Endodermal cell (in vitro differentiated cells): ENCODE measurements around the gene PNKD. TPM values are rescaled to one million over a fixed set of nuclear protein-coding genes. Genes with fewer than 3 reads are reported as not detected.

Experiments used
- DNase-seq: peaks from one replicate; pipeline ENCODE4 v3.0.0-alpha.2; 2017
- H3K27ac ChIP-seq: 2 replicates; pipeline ENCODE4 v1.5.1; 2013; ENCODE audit warnings: mild to moderate bottlenecking, low read depth, low read length, moderate library complexity
- H3K27me3 ChIP-seq: 2 replicates; pipeline ENCODE4 v1.6.1; 2013; ENCODE audit warnings: mild to moderate bottlenecking, low read length, moderate library complexity; ENCODE audit not compliant: insufficient read depth, control insufficient read depth, poor library complexity, severe bottlenecking
- H3K36me3 ChIP-seq: 2 replicates; pipeline ENCODE4 v1.7.0; 2013; ENCODE audit warnings: mild to moderate bottlenecking, low read length, moderate library complexity; ENCODE audit not compliant: control insufficient read depth, insufficient read depth
- H3K4me1 ChIP-seq: one replicate; pipeline ENCODE4 v1.7.0; 2013; ENCODE audit warnings: low read length; ENCODE audit not compliant: control insufficient read depth, insufficient read depth
- H3K4me3 ChIP-seq: 2 replicates; pipeline ENCODE4 v1.5.1; 2013; ENCODE audit warnings: mild to moderate bottlenecking, low read length, moderate library complexity
- H3K9ac ChIP-seq: 2 replicates; pipeline ENCODE4 v1.6.1; 2013; ENCODE audit warnings: mild to moderate bottlenecking, low read length, moderate library complexity; ENCODE audit not compliant: poor library complexity, severe bottlenecking; ENCODE audit errors: extremely low read depth
- H3K9me3 ChIP-seq: 2 replicates; pipeline ENCODE4 v1.6.1; 2013; ENCODE audit warnings: mild to moderate bottlenecking, low read length, moderate library complexity; ENCODE audit not compliant: control insufficient read depth
- H3K27ac Mint-ChIP-seq: 2 replicates; pipeline ENCODE4 v1.8.0; 2020; ENCODE audit warnings: mixed read lengths
- H3K27me3 Mint-ChIP-seq: 2 replicates; pipeline ENCODE4 v1.8.0; 2021; ENCODE audit warnings: mild to moderate bottlenecking, mixed read lengths; ENCODE audit not compliant: insufficient read depth
- H3K36me3 Mint-ChIP-seq: 2 replicates; pipeline ENCODE4 v1.8.0; 2020; ENCODE audit warnings: low read depth, mixed read lengths
- H3K4me1 Mint-ChIP-seq: 2 replicates; pipeline ENCODE4 v1.8.0; 2020; ENCODE audit warnings: mixed read lengths
- H3K4me3 Mint-ChIP-seq: 2 replicates; pipeline ENCODE4 v1.8.0; 2020; ENCODE audit warnings: mild to moderate bottlenecking, moderate library complexity, mixed read lengths
- H3K9me3 Mint-ChIP-seq: 2 replicates; pipeline ENCODE4 v1.8.0; 2020; ENCODE audit warnings: mild to moderate bottlenecking, mixed read lengths
- WGBS, 2 experiments: methylation state at CpG; one replicate each; pipeline versions ENCODE4 v1.1.5 to v1.1.7; 2013; ENCODE audit warnings: missing lambda C conversion rate in 2 of 2, mixed read lengths in 1 of 2; ENCODE audit not compliant: insufficient coverage in 1 of 2, insufficient read length in 1 of 2; 5-methylcytosine and 5-hydroxymethylcytosine counted together
- total RNA-seq, 2 donors: library from RNA; stranded (reverse); fragmentation: NEBNext Ultra II Directional in 1 of 2; extraction: Animal tissue kit (Norgen Biotek cat#: 25700) in 1 of 2; gene quantifications; 2 replicates in 1 of 2; 3 replicates in 1 of 2; pipeline ENCODE4 v1.2.1, GENCODE V29; 2021
- TF ChIP-seq, protein P1 (sequence below): fragments of 200-600 bp; sonication (generic); conservative IDR thresholded peaks from 2 replicates; pipeline ENCODE4 v1.5.0; 2021; ENCODE audit warnings: antibody characterized with exemption, mild to moderate bottlenecking

The PNKD gene
- total RNA-seq, 2 donors from 2014 or later: 33.9 to 39.6 TPM

DNA sequence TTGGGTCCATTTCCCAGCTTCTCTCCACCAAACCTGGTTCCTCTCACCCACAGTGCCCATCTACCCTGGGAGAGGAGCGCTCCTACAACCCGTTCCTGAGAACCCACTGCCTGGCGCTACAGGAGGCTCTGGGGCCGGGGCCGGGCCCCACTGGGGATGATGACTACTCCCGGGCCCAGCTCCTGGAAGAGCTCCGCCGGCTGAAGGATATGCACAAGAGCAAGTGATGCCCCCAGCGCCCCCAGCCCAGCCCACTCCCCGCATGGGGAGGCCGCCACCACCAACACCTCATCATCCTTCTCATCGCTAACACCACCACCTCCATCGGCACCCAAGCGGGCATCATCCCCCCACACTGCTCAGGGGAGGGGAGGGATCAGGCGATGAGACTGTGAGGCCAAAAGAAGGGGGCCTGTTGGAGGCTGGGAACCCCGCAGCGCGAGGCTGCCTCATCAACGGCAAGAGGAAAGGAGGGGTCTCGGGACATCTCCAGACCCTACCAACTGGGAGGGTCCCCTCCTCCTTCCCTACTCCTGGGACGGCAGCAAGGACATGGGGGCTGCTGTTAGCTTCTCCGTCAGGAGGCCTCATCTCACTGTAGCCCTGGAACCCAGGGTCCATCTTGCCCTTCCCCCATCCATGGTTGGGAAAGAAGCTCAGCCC is 74.6 kb downstream of the PNKD start:
- H3K4me1 Mint-ChIP-seq: no peaks in the 10 kb centered on the region
- TF ChIP-seq, protein P1, sequence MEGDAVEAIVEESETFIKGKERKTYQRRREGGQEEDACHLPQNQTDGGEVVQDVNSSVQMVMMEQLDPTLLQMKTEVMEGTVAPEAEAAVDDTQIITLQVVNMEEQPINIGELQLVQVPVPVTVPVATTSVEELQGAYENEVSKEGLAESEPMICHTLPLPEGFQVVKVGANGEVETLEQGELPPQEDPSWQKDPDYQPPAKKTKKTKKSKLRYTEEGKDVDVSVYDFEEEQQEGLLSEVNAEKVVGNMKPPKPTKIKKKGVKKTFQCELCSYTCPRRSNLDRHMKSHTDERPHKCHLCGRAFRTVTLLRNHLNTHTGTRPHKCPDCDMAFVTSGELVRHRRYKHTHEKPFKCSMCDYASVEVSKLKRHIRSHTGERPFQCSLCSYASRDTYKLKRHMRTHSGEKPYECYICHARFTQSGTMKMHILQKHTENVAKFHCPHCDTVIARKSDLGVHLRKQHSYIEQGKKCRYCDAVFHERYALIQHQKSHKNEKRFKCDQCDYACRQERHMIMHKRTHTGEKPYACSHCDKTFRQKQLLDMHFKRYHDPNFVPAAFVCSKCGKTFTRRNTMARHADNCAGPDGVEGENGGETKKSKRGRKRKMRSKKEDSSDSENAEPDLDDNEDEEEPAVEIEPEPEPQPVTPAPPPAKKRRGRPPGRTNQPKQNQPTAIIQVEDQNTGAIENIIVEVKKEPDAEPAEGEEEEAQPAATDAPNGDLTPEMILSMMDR: no peak
- H3K27ac ChIP-seq: no peak overlapping the region
- H3K9ac ChIP-seq: no peak overlapping the region
- no peaks in the 10 kb centered on the region for H3K27me3 ChIP-seq
- no peaks in the 10 kb centered on the region for H3K36me3 ChIP-seq
- H3K9me3 ChIP-seq: no peaks in the 10 kb centered on the region
- no peaks in the 10 kb centered on the region for H3K4me1 ChIP-seq
- H3K27me3 Mint-ChIP-seq: peaks cover 2% of the 10 kb centered on the region
- H3K4me3 Mint-ChIP-seq: no peak overlapping the region
- H3K36me3 Mint-ChIP-seq: peaks cover 2% of the 10 kb centered on the region
- no peak overlapping the region for H3K4me3 ChIP-seq
- WGBS, 2 experiments: 89 to 98% methylated on average over 14 to 22 of the region's 22 CpGs
- DNase-seq: no peak
- H3K9me3 Mint-ChIP-seq: peaks cover 10% of the 10 kb centered on the region
- H3K27ac Mint-ChIP-seq: no peak overlapping the region

DNA sequence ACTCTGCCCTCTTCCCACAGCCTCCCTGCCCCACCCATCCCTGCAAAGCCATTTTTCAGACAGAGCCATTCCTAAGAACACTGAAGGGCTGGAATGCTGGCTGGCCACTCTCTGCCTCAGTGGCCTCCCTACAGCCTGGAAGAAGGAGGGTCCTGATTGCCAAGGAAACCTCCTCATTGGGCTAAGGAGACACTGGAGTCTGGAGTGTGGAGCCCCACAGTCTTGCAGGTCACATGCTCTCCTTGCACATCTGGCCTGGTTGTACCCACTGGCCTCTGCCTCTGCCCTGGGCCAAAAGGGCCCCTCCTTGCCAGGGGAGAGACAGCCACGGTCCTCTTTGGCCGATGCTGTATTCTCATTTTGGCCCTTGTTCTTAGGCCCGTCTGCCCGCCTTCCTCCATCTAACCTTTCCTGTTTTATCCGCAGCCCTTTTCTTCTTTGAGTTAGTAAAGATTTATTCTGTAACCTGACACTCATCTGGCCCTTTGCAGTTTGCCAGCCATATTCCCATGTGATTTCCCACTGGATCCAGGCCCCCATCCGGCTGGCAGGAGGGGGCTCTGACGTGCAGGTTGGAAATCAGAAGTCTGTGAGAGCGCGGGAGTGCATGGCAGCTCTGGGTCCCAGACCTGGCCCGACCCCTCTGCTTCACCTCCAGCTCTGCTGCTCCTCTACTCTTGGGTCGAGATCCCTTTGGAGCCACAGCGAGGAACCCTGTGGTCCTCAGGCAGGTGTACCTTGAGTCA is 75.3 kb downstream of the PNKD start:
- WGBS, 2 experiments: 88 to 90% methylated on average over 12 of the region's 12 CpGs
- H3K4me3 Mint-ChIP-seq: no peak overlapping the region
- no peak overlapping the region for H3K27ac ChIP-seq
- peaks cover 2% of the 10 kb centered on the region for H3K36me3 Mint-ChIP-seq
- peaks cover 2% of the 10 kb centered on the region for H3K27me3 Mint-ChIP-seq
- H3K4me1 ChIP-seq: no peaks in the 10 kb centered on the region
- H3K9me3 ChIP-seq: no peaks in the 10 kb centered on the region
- peak; percentile 27 for DNase-seq
- H3K9ac ChIP-seq: no peak overlapping the region
- H3K9me3 Mint-ChIP-seq: peaks cover 11% of the 10 kb centered on the region
- H3K4me1 Mint-ChIP-seq: no peaks in the 10 kb centered on the region
- H3K27me3 ChIP-seq: no peaks in the 10 kb centered on the region
- TF ChIP-seq, protein P1: no peak
- H3K36me3 ChIP-seq: no peaks in the 10 kb centered on the region
- H3K4me3 ChIP-seq: no peak overlapping the region
- H3K27ac Mint-ChIP-seq: no peak overlapping the region

DNA sequence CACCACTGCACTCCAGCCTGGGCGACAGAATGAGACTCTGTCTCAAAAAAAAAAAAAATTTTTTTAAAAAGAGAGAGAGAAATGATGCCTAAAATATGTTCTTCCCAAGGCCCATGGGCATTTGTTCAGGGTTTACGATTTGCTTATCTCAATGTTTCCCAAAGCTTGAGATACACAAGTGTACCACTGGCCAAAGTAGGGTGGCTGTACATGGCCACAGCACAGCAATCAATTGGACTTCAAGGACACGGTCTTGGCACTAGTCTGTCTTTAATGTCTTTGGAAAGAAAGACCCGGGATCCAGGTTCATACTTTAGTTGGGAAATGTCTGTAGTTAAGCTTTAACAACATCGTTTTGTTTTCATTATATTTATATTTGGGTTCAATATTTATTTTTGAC is 76.9 kb downstream of the PNKD start:
- no peak overlapping the region for H3K27ac Mint-ChIP-seq
- no peak for DNase-seq
- H3K4me3 Mint-ChIP-seq: no peak overlapping the region
- H3K9me3 Mint-ChIP-seq: peaks cover 24% of the 10 kb centered on the region
- H3K4me3 ChIP-seq: no peak overlapping the region
- TF ChIP-seq, protein P1: no peak
- H3K9ac ChIP-seq: no peak overlapping the region
- H3K9me3 ChIP-seq: peaks cover 14% of the 10 kb centered on the region
- H3K27me3 Mint-ChIP-seq: peaks cover 2% of the 10 kb centered on the region
- no peaks in the 10 kb centered on the region for H3K27me3 ChIP-seq
- H3K36me3 ChIP-seq: no peaks in the 10 kb centered on the region
- no peaks in the 10 kb centered on the region for H3K4me1 Mint-ChIP-seq
- 97 to 100% methylated on average over 3 to 5 of the region's 5 CpGs for WGBS, 2 experiments
- no peaks in the 10 kb centered on the region for H3K36me3 Mint-ChIP-seq
- no peak overlapping the region for H3K27ac ChIP-seq
- no peaks in the 10 kb centered on the region for H3K4me1 ChIP-seq
